Renal cortex interstitium (tissue), 11 donors: ENCODE results near the gene SLC25A26. TPM values are rescaled to one million over a fixed set of nuclear protein-coding genes. Genes with fewer than 3 reads are reported as not detected.

Source experiments
- DNase-seq, 11 donors: peaks; one replicate each; pipeline ENCODE4 v3.0.0-alpha.2; 2013; ENCODE audit warnings: low read depth in 9 of 11, low spot score in 4 of 11; ENCODE audit errors: extremely low read depth in 1 of 11
- polyA plus RNA-seq, 3 donors: library from polyadenylated mRNA; unstranded; fragments of 120-200 nt; gene quantifications; one replicate each; pipeline ENCODE4 v1.2.1, GENCODE V29; 2013; ENCODE audit not compliant: insufficient read length in 3 of 3

SLC25A26 gene
- polyA plus RNA-seq, 3 donors = 21.1 to 23.9 (median 23.1) TPM

DNA sequence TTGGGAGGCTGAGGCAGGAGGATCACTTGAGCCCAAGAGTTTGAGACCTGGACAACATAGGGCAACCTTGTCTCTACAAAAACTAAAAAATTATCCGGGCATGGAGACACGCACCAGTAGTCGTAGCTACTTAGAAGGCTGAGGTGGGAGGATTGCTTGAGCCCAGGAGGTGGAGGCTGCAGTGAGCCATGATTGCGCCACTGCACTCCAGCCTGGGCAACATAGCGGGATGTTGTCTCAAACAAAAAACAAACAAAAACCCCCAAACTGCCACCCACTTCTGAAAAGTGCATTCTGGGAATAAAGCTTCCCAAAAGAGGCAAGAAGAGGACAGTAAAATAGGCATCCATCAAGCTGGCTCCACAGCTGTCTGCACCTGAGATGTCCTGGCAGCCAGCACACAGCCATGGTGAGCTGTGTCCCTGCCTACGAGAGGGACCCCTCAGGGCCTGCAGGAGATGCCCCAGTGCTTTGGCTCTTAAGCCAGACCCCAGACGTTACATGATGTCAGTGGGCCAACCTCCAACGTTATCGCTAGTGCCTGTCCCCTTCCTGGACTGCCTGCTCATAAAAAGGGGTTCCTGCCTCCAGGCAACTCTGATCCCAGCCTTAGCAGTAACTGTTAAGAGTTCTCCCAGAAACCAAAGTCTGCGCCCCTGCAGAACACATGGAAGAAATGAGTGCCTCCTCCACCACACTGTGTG, 178.9 kb downstream of the SLC25A26 start:
- DNase-seq = no peak

DNA sequence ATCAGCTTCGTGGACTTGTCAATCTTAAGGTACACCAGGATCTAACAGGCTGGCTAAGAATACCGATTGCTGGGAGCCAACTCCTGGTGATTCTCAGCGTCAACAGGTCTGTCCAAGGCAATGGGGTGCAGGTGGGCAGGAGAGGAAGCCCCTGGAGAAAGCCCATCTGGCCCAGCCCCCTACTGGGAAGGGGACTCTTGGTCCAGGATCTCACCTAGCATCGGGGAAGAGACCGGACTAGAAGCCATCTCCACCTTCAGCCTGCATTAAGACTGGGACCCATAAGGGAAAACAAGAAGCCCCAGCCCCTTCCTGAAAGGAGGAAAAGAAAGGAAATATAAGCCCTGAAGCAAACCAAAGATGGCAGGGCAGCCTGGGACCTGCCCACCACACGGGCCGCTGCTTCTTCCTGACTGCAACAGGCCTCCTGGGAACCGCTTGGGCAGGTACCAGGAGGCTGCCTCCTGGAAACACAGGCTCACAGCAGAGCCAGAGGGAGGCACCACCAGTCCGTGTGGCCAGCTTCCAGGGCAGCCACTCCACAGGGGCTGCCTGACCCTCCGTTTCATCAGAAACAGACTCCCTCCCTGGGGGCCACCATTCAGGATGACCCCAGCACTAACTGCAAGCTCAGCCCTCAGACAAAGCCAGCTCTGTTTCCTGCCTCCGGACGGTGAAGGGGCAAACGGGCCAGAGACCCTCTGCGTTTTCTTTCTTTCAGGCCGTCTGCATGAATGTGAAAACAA, 179.8 kb downstream of the SLC25A26 start:
- DNase-seq = no peak

DNA sequence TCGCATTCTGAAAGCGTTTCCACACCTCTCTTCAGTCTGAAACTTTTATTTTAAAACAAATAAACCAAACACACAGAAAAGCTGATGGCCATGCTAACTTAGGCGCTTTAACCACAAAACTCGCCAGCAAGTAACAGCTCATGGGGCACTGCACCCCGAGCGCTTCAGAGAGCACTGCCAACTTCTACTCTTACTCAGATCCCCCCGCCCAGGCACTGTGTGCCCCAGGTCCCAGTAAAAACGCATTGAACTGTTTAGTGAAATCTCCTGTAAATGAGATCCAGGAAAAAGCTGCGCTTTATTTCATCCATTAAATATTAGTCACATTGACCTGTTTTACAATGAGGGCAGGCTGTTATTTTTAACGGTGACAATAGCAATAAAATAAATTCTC, 180.4 kb downstream of the SLC25A26 start:
- DNase-seq = no peak

GRCh38 chr3:66401675-66402491, 181.1 kb downstream of the SLC25A26 start:
- DNase-seq = no peak

- no peak for DNase-seq
Observed at GRCh38 chr3:66402596-66403290, 181.9 kb downstream of the SLC25A26 start.

- DNase-seq = no peak
Observed at GRCh38 chr3:66403323-66403990, 182.7 kb downstream of the SLC25A26 start.

DNA sequence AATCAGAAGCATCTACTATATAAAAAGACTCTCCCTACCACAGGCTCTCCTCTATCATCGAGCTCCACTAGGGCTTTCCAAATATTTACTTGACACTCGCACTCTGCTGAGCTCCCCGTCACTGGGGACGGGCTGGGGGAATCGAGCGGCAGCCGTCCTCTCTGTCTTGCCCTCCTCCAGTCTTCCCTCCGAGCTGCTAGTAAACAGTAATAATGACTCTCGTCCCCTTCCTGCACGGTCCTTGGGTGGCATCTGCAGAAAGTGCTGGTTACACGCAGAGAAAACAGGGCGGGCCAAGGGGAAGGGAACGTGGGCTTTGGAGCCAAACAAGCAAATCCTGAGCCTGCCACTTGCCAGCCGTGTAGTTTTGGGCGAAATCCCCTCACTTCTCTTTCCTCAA, 183.4 kb downstream of the SLC25A26 start:
- DNase-seq = no peak

- no peak for DNase-seq
Observed at GRCh38 chr3:66404903-66405700, 184.3 kb downstream of the SLC25A26 start.

DNA sequence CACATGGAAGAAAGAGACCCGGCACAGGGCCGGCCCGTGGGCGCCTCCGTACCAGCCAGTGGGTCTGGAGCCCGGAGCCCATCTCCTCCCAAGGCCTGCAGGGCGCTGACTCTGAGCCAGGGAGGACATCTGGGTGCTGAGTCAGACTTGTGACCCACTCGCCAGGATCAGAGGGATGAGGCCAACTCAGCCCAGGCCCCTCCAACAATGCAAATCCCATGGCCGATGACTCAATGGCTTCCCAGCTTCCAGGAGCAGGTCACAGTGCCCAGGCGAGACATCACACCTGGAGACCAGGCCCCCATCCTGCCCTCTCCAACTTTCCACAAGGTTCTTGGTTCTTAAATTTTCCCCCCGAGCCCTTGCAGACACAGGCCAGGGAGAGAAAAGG, 184.9 kb downstream of the SLC25A26 start:
- no peak for DNase-seq

DNA sequence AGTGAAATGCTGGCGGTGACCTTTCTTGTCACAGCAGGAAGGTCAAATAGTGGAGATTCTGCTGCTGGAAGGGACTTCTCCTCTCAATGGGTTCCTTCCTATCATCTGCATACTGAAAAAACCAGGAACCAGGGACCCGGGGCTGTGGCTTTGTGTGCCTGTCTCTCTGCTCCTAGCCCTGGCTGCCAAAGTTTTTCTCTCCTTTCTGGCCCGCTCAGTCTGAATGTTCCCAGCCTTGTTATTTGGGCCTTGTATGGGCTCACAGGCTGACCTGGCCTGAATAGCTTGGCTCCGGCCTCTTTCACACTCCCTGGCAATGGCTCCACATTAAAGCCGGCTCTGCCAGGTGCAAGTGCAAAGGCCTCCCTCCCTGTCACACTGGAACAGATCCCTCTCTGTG, 185.4 kb downstream of the SLC25A26 start:
- no peak for DNase-seq

DNA sequence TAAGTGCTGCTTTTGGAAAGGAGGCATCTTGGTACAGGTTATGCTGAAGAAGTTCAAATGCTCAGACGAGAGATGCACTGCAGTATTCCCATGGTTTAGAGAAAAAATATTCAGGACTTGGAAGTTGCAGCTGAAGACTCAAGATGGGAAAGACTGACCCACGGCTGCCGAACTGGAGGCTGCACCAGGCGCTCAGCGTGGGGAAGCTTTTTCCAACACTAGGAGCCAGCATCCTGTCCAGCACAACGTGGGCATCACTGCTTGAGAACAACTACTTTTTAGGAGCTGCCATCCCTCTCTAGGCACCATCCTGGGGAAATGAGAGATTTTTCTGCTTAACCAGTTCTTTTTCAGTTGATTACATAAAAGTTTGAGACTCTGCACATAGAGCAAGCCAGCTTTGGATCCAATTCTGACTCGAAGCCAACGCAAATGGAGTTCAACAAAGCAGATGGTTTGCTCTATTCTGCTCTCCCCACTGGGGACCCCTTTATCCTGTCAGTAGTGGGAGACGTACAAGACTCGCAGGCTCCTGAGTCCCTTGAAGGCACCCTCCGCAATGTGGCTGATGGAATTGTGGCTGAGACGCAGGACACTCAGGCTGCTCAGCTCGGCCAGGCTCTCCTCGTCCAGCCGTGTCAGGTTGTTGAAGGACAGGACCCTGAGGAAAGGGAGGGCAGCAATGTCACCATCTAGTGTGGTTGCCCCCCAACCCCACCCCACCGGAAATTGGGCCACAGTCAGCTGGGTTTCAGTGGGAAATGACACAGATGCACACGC, 186.2 kb downstream of the SLC25A26 start:
- no peak for DNase-seq

DNA sequence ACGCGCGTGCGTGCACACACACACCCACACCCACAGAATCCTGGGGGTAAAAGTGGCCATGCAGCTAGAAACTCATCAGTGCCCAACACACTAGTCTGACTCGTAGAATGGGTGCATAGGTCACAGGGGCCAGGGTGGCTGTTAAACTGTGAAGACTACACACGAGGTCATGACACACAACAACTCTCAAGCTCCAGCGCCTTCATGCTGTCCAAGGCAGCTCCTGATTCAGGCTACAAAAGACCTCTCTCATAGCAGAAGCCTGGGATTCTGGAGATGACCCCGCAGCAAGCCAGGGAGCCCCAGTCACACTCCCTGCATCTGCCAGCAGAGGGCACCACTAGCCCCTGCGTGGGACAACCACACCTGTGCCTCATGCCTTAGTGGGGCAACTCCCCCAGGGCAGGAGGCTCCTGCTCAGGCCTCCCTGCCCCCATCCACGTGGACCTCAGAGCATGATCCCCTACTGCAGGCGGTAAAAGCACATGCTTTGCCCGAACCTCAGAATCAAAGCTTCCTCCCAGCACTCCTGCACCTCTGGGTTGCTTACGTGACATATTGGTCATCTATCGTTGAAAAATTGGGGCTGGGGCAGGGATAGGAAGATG, 186.9 kb downstream of the SLC25A26 start:
- peak in 3 of 11 donors; percentile 35 to 38 (median 38) for DNase-seq

- no peak for DNase-seq
Observed at GRCh38 chr3:66409771-66410754, 189.3 kb downstream of the SLC25A26 start.

DNA sequence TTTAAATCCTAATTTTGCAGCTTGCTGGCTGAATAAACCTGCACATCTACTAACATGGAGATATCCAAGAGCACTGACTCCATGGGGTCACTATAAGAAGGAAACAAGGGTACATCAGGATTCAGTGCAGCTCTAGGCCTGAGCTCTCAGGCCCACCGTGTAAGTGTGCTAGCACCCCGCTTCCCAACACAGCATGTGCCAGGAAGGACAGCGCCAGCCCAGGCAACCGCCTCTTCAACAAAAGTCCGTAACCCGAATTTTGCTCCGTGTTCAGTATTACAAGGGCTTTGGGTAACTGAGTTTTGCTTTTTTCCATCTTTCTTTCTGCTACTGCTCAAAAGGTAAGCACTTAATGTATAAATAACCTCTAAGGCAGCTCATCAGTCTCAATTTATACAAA, 190.2 kb downstream of the SLC25A26 start:
- DNase-seq = no peak

DNA sequence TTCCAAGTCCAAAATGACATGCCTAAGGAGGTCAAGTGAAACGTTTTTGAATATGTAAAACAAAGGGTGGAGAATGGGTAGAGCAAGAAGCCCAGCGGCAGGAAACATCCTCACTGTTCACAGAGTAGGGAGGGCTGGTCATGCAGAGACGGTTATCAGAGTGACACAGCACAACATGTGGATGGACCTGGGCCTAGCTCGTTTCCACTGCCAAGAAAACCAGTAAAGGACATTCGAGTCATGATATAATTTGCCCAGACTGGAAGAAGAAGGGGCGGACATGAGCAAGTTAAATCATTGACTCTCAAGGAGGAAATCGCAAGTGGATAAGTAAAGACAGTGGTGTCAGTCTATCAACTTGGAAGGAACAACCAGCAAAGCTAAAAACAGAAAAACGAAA, 190.7 kb downstream of the SLC25A26 start:
- DNase-seq = no peak
